Globus pallidus (tissue), 1 donor: Measurements from ENCODE around the gene KIF25.

Experiments
- DNase-seq: peaks from one replicate; pipeline ENCODE4 v3.0.0-alpha.2; 2015; ENCODE audit warnings: low spot score

The KIF25 gene

DNA sequence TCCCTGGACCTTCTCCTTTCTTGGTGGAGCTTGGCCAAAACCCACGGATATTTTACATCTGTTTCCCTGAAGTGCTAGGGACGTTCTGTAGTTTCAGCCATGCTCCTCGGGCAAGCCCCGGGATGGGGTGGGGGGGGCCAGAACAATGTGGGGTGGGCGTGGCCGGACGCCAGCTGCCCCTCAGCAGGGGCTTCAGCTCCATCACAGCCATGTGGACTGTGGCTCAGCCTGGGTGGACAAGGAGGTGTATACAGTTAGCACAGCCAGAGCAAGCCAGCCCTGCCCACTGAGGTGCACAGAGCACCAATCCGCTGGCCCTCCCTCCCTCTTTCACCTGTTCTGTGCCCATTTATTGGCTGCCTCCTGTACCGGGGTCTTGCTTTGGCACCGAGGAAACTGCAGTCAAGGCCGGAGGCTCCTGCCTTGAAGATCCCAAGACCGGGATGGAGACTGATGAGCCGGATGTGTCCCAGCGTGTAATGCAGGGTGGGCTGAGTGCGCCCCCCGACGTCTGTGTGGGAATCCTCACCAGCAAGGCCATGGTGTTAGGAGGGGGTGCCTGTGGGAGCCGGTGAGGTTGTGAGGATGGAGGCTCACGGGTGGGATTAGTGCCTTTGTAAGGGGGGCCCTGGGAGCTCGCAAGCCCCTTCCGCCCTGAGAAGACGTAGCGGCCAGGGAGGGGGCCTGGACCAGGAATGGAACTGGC lies 53.6 kb downstream of the KIF25 start:
- DNase-seq: no peak

DNA sequence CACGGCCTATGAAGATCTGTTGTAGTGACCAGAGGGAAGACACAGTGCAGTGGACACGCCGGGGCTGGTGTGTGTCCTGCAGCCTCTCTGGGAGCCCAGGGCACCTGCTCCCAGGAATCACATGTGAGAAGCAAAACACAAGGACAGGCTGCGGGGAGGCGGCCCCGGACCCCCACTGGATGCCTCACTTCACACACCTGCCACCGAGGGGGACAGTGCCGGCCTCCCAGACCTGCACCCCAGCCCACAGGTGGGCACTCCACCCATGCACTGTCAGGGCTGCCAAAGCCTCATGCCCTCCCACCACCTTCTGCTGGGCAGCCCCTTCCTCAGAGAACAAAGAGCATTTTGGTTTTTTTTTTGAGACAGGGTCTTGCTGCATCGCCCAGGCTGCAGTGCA lies 54.2 kb downstream of the KIF25 start:
- DNase-seq: no peak

- DNase-seq: no peak
Measured at GRCh38 chr6:168052291-168052891, 54.9 kb downstream of the KIF25 start.

- no peak for DNase-seq
Measured at GRCh38 chr6:168053086-168053956, 55.9 kb downstream of the KIF25 start.

DNA sequence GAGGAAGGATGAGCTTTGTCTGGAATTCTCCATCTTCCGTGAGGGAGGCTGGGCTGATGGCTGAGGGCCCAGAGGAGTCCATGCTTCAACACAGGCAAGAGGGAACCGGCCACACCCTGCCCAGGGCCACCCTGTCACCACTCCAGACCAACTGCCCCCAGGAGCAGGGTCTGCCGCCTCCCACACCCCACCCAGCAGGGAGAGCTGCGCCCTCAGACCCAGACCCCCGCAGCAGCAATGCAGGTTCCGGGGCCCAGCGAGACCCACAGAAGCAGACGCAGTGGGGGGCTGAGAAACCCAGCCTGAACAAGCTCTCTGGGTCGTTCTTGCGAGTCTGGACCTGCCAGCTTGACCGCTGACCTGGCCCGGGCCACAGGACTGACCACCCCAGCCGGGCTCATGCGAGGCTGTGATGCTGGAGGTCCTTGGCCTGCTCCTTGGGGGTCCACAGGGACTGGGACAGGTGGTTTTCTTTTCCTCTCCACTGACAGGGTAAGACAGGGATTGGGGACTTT lies 56.5 kb downstream of the KIF25 start:
- DNase-seq: no peak

GRCh38 chr6:168054765-168055560 lies 57.5 kb downstream of the KIF25 start:
- DNase-seq: no peak

GRCh38 chr6:168055696-168056489 lies 58.4 kb downstream of the KIF25 start:
- no peak for DNase-seq

DNA sequence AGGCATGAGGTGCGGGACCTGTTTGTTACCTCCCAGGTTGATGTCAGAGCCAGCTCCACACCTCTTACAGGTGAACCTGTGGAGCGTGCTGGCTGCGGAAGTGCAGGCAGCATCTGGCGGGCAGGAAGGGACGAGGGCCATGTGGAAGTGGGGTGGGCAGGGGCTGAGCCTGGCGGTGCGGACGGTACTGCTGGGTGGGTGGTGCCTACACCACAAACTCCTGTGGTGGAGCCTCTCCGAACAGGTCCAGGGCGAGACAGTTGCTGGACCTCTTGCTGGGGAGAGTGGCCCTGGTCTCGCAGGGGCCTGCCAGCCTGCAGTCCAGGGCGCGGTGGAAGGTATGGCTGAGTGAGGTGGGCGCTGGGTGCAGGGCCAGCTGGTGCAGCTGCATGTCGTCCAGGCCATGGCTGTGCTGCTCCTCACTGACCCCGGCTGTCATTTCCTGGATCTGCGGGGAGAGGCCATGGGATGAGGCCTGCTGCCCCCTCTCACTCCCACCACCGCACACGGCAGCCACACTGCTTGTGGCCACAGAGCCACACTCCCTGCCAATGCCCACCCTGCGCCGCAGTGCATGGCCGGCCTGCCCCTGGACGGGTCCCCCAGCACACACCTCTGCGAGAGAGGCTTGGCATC lies 59.5 kb downstream of the KIF25 start:
- no peak for DNase-seq

DNA sequence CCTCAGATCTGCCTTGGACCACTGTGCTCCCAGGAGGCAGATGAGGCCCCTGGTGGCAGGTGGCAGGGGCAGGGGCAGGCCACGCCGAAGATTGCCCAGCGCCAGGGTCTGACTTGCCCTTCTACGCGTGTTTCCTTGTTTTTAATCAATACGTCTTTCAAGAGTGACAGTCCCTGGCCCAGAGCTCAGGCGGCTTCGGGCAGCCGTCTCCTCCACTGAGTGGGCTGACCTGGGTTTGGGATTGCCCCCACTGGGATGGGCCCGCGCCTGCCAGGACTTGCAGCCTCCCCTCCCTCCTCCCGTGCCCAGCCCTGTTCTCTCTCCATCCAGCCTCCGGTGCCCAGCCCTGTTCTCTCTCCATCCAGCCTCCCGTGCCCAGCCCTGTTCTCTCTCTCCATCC lies 60.4 kb downstream of the KIF25 start:
- no peak for DNase-seq

- DNase-seq: no peak
Measured at GRCh38 chr6:168058691-168059551, 61.5 kb downstream of the KIF25 start.

DNA sequence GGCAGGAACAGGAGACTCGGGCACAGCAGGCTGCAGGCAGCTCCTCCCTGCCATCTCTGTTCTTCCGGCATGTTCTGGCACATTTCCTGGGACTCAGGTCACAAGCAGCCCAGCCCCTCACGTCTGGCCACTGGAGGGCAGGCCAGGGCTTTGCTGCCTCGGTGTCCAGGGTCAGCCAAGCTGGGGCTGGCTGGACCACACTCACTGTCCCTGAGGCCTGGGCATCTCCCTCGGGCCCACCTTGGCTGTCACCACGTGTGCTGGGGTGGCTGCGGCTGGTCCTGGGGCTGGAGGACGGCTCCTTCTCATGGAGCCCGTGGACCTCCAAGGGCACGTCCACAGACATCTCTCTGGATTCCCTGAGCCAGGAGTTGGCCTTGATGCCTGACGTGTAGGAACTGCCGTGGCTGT lies 63.1 kb downstream of the KIF25 start:
- DNase-seq: peak; percentile 76

DNA sequence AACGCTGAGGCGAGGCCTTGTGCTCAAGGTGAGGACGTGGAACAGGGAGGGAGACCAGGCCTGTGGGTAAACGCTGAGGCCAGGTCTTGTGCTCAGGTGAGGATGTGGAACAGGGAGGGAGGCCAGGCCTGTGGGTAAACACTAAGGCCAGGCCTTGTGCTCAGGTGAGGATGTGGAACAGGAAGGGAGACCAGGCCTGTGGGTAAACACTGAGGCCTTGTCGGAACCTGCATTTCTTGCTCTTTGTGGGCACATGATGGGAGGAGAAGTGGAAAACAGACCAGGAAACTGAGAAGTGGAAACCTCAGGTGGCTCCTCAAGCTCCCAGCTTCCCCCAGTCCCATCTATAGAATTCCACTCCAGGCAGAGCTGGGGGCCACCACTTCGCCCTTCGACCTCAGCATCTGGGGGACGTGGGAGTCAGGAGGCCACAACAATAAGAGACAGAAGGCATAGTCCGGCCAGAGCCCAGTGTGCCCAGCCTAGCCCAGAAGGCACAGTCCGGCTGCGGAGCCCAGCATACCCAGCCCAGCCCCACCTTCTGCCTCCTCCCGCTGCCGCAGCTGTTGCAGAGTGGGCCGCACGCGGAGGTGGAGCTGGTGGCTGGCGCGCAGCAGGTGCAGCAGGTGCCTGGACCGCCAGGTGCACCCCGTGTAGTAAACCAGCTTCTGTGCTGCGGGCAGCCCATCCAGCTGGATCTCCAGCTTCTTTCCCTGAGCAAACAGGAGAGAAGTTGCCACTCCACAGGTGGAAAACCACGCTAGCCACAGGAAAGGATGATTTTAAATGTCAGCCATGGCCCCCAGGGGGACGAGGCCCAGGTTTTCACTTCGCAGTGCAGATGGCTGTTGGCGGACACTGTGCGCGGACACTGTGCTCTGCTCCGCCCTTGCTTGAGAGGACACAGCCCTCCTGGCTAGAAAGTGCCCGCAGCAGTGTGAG lies 64.1 kb downstream of the KIF25 start:
- DNase-seq: no peak

- DNase-seq: no peak
Measured at GRCh38 chr6:168062346-168063289, 65.1 kb downstream of the KIF25 start.

- no peak for DNase-seq
Measured at GRCh38 chr6:168063431-168063830, 66.0 kb downstream of the KIF25 start.

GRCh38 chr6:168064226-168064807 lies 66.8 kb downstream of the KIF25 start:
- DNase-seq: no peak

GRCh38 chr6:168067081-168067759 lies 69.7 kb downstream of the KIF25 start:
- DNase-seq: no peak
